ENCODE measurements around the gene SNRPD3. TPM values are rescaled to one million over a fixed set of nuclear protein-coding genes. Genes with fewer than 3 reads are reported as not detected.
"Not testable (repeated sequence)": the region's sequence is repeated elsewhere in the genome, so short reads cannot be mapped to it uniquely, and the experiment has no call there.

Gene SNRPD3
- polyA plus RNA-seq, 1 of the 3 experiments (the other 2 are of a cell fraction) = 177 TPM

DNA sequence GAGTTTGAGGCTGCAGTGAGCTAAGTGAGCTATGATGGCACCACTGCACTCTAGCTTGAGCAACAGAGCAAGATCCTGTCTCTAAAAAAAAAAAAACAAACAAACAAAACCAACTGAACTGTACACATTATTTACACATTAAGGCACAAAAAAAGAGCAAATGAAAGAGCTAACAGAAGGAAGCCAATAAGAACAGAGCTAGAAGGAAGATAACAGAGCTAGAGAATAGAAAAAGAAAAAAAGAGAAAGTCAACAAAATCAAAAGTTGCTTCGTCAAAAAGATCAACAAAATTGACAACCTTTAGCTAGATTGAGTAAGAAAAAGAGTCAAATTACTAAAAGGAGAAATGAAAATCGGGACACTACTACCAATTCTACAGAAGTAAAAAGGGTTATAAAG lies 25.9 kb upstream of the SNRPD3 start (continued):
- TF ChIP-seq USF2 (IDR thresholded peaks at IDR 0.05; ENCODE audit: borderline replicate concordance, low read depth, low read length) = no peak

- not testable (repeated sequence) for H3K9me2 ChIP-seq; H4K20me1 ChIP-seq (ENCODE audit: insufficient read depth); H3K9ac ChIP-seq; DNase-seq; H3K27ac ChIP-seq (ENCODE audit: low read depth in 2 of 2, low read length in 1 of 2); H3K27me3 ChIP-seq (ENCODE audit: insufficient read depth); H3K79me2 ChIP-seq (ENCODE audit: insufficient read depth); H3K4me2 ChIP-seq; H3K36me3 ChIP-seq (replicated peaks in 1 of 2; ENCODE audit: control insufficient read depth in 1 of 2, insufficient read depth in 2 of 2, low read length in 1 of 2); H2AFZ ChIP-seq (ENCODE audit: low read depth); H3K4me1 ChIP-seq (ENCODE audit: control insufficient read depth in 1 of 2, insufficient read depth in 2 of 2, low read depth in 1 of 2, low read length in 1 of 2); H3K4me3 ChIP-seq (ENCODE audit: low read depth in 2 of 2, low read length in 1 of 2); H3F3A ChIP-seq (replicated peaks; ENCODE audit: insufficient read depth); H3K9me3 ChIP-seq
- 88% methylated on average over 3 of the region's 3 CpGs for WGBS (ENCODE audit: low lambda C conversion rate)
- ChIA-PET CTCF (interaction anchor here (0.6 to 2.1 kb wide), 4 partner anchors 13 to 341 kb away, joined by 3 to 6 read pairs (median 4); no protein-coding TSS in a partner anchor), POLR2A (interaction anchor here (0.7 to 1.0 kb wide), 2 partner anchors 14 to 31 kb away, joined by 3 read pairs; no protein-coding TSS in a partner anchor)
Observed at GRCh38 chr22:24530968-24531367, 24.8 kb upstream of the SNRPD3 start.

DNA sequence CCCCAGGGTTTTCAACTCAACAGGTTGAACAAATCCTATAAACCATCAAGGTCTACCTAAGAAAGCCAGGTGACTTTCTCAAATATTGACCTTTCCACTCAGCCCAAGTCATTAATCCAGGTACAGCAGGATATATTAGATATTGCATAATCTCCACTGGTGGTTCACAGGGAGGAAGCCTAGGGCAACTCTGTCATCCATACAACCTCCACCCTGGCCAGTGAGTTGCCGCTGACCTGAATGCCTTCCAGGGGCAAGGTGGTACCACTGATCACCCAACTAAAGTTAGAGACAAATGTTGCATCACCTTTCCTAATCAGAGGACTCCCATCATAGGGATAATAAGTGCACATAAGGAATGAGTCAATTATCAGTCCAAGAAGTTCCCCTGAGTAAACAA lies 23.7 kb upstream of the SNRPD3 start:
- CTCF ChIA-PET = interaction anchor here (1.0 kb wide), 1 partner anchor 342 kb away, joined by 5 read pairs; no protein-coding TSS in a partner anchor
- no peak overlapping the region for H2AFZ ChIP-seq (ENCODE audit: low read depth)
- POLR2A ChIA-PET = no interaction called here
- no peaks in the 10 kb centered on the region for H3K36me3 ChIP-seq (replicated peaks in 1 of 2; ENCODE audit: control insufficient read depth in 1 of 2, insufficient read depth in 2 of 2, low read length in 1 of 2)
- no peaks in the 10 kb centered on the region for H4K20me1 ChIP-seq (ENCODE audit: insufficient read depth)
- no peaks in the 10 kb centered on the region for H3K4me1 ChIP-seq (ENCODE audit: control insufficient read depth in 1 of 2, insufficient read depth in 2 of 2, low read depth in 1 of 2, low read length in 1 of 2)
- no peaks in the 10 kb centered on the region for H3F3A ChIP-seq (replicated peaks; ENCODE audit: insufficient read depth)
- no peaks in the 10 kb centered on the region for H3K79me2 ChIP-seq (ENCODE audit: insufficient read depth)
- no peaks in the 10 kb centered on the region for H3K9me2 ChIP-seq
- no peak overlapping the region for H3K4me3 ChIP-seq (ENCODE audit: low read depth in 2 of 2, low read length in 1 of 2)
- H3K9ac ChIP-seq = no peak overlapping the region
- H3K9me3 ChIP-seq = no peaks in the 10 kb centered on the region
- no peak overlapping the region for H3K27ac ChIP-seq (ENCODE audit: low read depth in 2 of 2, low read length in 1 of 2)
- no peaks in the 10 kb centered on the region for H3K27me3 ChIP-seq (ENCODE audit: insufficient read depth)
- WGBS (ENCODE audit: low lambda C conversion rate) = 92% methylated on average over 1 of the region's 1 CpG
- TF ChIP-seq MXI1 (IDR thresholded peaks at IDR 0.05; ENCODE audit: low read depth, low read length) = no peak
- TF ChIP-seq, protein P1, sequence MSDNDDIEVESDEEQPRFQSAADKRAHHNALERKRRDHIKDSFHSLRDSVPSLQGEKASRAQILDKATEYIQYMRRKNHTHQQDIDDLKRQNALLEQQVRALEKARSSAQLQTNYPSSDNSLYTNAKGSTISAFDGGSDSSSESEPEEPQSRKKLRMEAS (IDR thresholded peaks at IDR 0.05; ENCODE audit: low read depth) = no peak
- no peak for DNase-seq
- no peak overlapping the region for H3K4me2 ChIP-seq

- H3K27ac ChIP-seq (ENCODE audit: low read depth in 2 of 2, low read length in 1 of 2) = no peak overlapping the region
- DNase-seq = no peak
- CTCF ChIA-PET = no interaction called here
- H3K4me2 ChIP-seq = no peak overlapping the region
- H3K79me2 ChIP-seq (ENCODE audit: insufficient read depth) = no peaks in the 10 kb centered on the region
- no peak overlapping the region for H3K4me3 ChIP-seq (ENCODE audit: low read depth in 2 of 2, low read length in 1 of 2)
- no peak for TF ChIP-seq NRF1 (IDR thresholded peaks at IDR 0.05; ENCODE audit: low read depth, low read length)
- no peak for TF ChIP-seq IRF3 (IDR thresholded peaks at IDR 0.05; ENCODE audit: low read depth, low read length)
- no peak for TF ChIP-seq PBX3 (IDR thresholded peaks at IDR 0.05)
- no peak for TF ChIP-seq RAD21 (IDR thresholded peaks at IDR 0.05; ENCODE audit: low read length)
- TF ChIP-seq FOXM1 (IDR thresholded peaks at IDR 0.05; ENCODE audit: low read depth) = no peak
- no peaks in the 10 kb centered on the region for H3K4me1 ChIP-seq (ENCODE audit: control insufficient read depth in 1 of 2, insufficient read depth in 2 of 2, low read depth in 1 of 2, low read length in 1 of 2)
- no peak overlapping the region for H2AFZ ChIP-seq (ENCODE audit: low read depth)
- WGBS (ENCODE audit: low lambda C conversion rate) = 96% methylated on average over 4 of the region's 4 CpGs
- POLR2A ChIA-PET = no interaction called here
- no peaks in the 10 kb centered on the region for H3F3A ChIP-seq (replicated peaks; ENCODE audit: insufficient read depth)
- H3K27me3 ChIP-seq (ENCODE audit: insufficient read depth) = no peaks in the 10 kb centered on the region
- H3K9ac ChIP-seq = no peak overlapping the region
- H3K9me3 ChIP-seq = no peaks in the 10 kb centered on the region
- H4K20me1 ChIP-seq (ENCODE audit: insufficient read depth) = no peaks in the 10 kb centered on the region
- H3K9me2 ChIP-seq = no peaks in the 10 kb centered on the region
- H3K36me3 ChIP-seq (replicated peaks in 1 of 2; ENCODE audit: control insufficient read depth in 1 of 2, insufficient read depth in 2 of 2, low read length in 1 of 2) = peaks cover under 1 to 4% of the 10 kb centered on the region in 2 experiments
Observed at GRCh38 chr22:24535348-24535747, 20.5 kb upstream of the SNRPD3 start.
